Measurements from ENCODE around the gene LHX2. TPM values are rescaled to one million over a fixed set of nuclear protein-coding genes. Genes with fewer than 3 reads are reported as not detected.

The LHX2 gene
- total and polyA plus RNA-seq, 9 of the 15 experiments (the other 6 are each of a cell fraction or from before 2014, with no cell fraction given): 0.07 TPM; not detected in 8

GRCh38 chr9:124066783-124067577 is 55.4 kb downstream of the LHX2 start (continued):
- TF ChIP-seq CCAR2 (IDR thresholded peaks at IDR 0.05; ENCODE audit: low read depth, low read length) (no peak), NCOA2 (IDR thresholded peaks at IDR 0.05; ENCODE audit: partially characterized antibody in 2 of 2) (no peak), THRB (CRISPR knock-in tag; conservative IDR thresholded peaks at IDR 0.05) (no peak), MAFF (IDR thresholded peaks at IDR 0.05; ENCODE audit: low read length) (peak; percentile 29; the same call in 1 of the 2 replicates), USF1 (CRISPR knock-in tag; IDR thresholded peaks at IDR 0.05) (no peak), C11orf30 (IDR thresholded peaks at IDR 0.05; ENCODE audit: low read depth) (peak; percentile 60), ZNF316 (IDR thresholded peaks at IDR 0.05) (peak; percentile 62)

GRCh38 chr9:124068251-124068650 is 56.7 kb downstream of the LHX2 start:
- DNase-seq (ENCODE audit: extremely low read depth in 1 of 4, low spot score in 3 of 4) (no peak), ATAC-seq (no peak), FAIRE-seq (no peak)
- H3K9ac ChIP-seq (ENCODE audit: insufficient read depth in 1 of 2, low read depth in 2 of 2, low read length in 2 of 2): no peak overlapping the region
- no peak overlapping the region for H3K27ac ChIP-seq (ENCODE audit: extremely low read depth, low read depth, low read length)
- ChIA-PET CTCF (ENCODE audit: low intra/inter-chr PET ratio) (no interaction called here), POLR2A (interaction anchor here (1.2 kb wide), 1 partner anchor 173 kb away, joined by 3 read pairs; no protein-coding TSS in a partner anchor)
- H3K36me3 ChIP-seq (ENCODE audit: control insufficient read depth, insufficient read depth, low read length): no peaks in the 10 kb centered on the region
- no peaks in the 10 kb centered on the region for H3K4me1 ChIP-seq (replicated peaks in 1 of 2; ENCODE audit: control insufficient read depth in 2 of 2, insufficient read depth in 2 of 2, low read length in 2 of 2)
- intact Hi-C loops (cut with micrococcal nuclease) (no loop called here), in situ Hi-C loops (cut with MboI) (no loop called here)
- BruUV-seq (replicated peaks): no TSS peak
- TF ChIP-seq SNIP1 (IDR thresholded peaks at IDR 0.05; ENCODE audit: low read depth): no peak
- TF ChIP-seq SMAD3 (CRISPR knock-in tag; conservative IDR thresholded peaks at IDR 0.05): no peak
- TF ChIP-seq HEY1 (CRISPR knock-in tag; IDR thresholded peaks at IDR 0.05; ENCODE audit: borderline replicate concordance): no peak
- TF ChIP-seq CEBPB (tag; IDR thresholded peaks at IDR 0.05): peak; percentile 71
- no peak for TF ChIP-seq KDM5B (IDR thresholded peaks at IDR 0.05; ENCODE audit: insufficient replicate concordance, low read depth, low read length)
- TF ChIP-seq POLR2H (tag; IDR thresholded peaks at IDR 0.05; ENCODE audit: low read depth): no peak
- 3% methylated on average over 3 of the region's 3 CpGs for WGBS (ENCODE audit: insufficient coverage, low coverage, missing lambda C conversion rate)
- no peaks in the 10 kb centered on the region for H3K9me1 ChIP-seq (ENCODE audit: control insufficient read depth, insufficient read depth, low read length)
- no peaks in the 10 kb centered on the region for H4K20me1 ChIP-seq (replicated peaks; ENCODE audit: control insufficient read depth, insufficient read depth, low read length)
- H2AFZ ChIP-seq (ENCODE audit: low read depth, low read length): no peak overlapping the region
- H3K79me2 ChIP-seq (ENCODE audit: control insufficient read depth, insufficient read depth, low read length): no peaks in the 10 kb centered on the region
- H3K9me3 ChIP-seq (replicated peaks; ENCODE audit: control insufficient read depth, insufficient read depth, low read depth, low read length): no peaks in the 10 kb centered on the region
- H3K27me3 ChIP-seq (ENCODE audit: control insufficient read depth in 2 of 2, insufficient read depth in 2 of 2, low read length in 2 of 2): peaks cover 6 to 19% of the 10 kb centered on the region in 2 experiments; a peak in 4 of 5 replicates
- H3K4me2 ChIP-seq (ENCODE audit: insufficient read depth, low read length): no peak overlapping the region
- no peak overlapping the region for H3K4me3 ChIP-seq
